K562 (cell line): ENCODE results near the gene MOB3B. TPM values are rescaled to one million over a fixed set of nuclear protein-coding genes. Genes with fewer than 3 reads are reported as not detected.

ENCODE experiments used
- ATAC-seq: fragments of 200-7000 bp; cut with Tn5 transposase; 3 replicates; pipeline ENCODE4 v1.9.1; 2020; ENCODE audit warnings: moderate library complexity
- BruUV-seq: library from RNA; stranded (reverse); fragments of 400-500 nt; replicated peaks from 2 replicates; lab custom pipeline; 2021; lab: Mats Ljungman, UMichigan
- CTCF ChIA-PET: fragments of 300-600 bp; formaldehyde crosslinking; extraction: SDS; loops from one replicate; lab custom pipeline; 2021; ENCODE audit warnings: low intra/inter-chr PET ratio; lab: Yijun Ruan, JAX
- POLR2A ChIA-PET: fragments of 300-600, 350-650 bp; sonication (Branson Sonifier 250); formaldehyde crosslinking; extraction: SDS; loops from one replicate; lab custom pipeline; 2021; ENCODE audit warnings: antibody characterized with exemption, inconsistent platforms; lab: Yijun Ruan, JAX
- DNase-seq, 4 experiments: peaks; one replicate each; pipeline versions ENCODE4 v3.0.0 to v3.0.0-alpha.2; 2011 to 2018; ENCODE audit warnings: low spot score in 3 of 4, mixed read lengths in 3 of 4; ENCODE audit errors: extremely low read depth in 1 of 4
- FAIRE-seq: peaks from 2 replicates; lab custom pipeline; 2011; peaks lifted over from hg19 to GRCh38; lab: Jason Lieb, UNC
- H2AFZ ChIP-seq: 2 replicates; pipeline ENCODE4 v1.6.0; 2011; ENCODE audit warnings: low read depth, low read length, control low read depth, inconsistent platforms
- H3K27ac ChIP-seq: fragments of 200-600 bp; 3 replicates; pipeline ENCODE4 v1.8.0; 2011; ENCODE audit warnings: low read depth, mild to moderate bottlenecking, control low read depth, inconsistent platforms, low read length, moderate library complexity, mixed read lengths; ENCODE audit errors: extremely low read depth
- H3K27me3 ChIP-seq, 2 experiments: fragments of 300-600 bp in 1 of 2; 2 replicates in 1 of 2; 3 replicates in 1 of 2; pipeline versions ENCODE4 v1.6.0 to v1.8.0; 2011; ENCODE audit warnings: inconsistent platforms in 2 of 2, low read length in 2 of 2, mild to moderate bottlenecking in 1 of 2, mixed read lengths in 1 of 2, moderate library complexity in 1 of 2; ENCODE audit not compliant: control insufficient read depth in 2 of 2, insufficient read depth in 2 of 2
- H3K36me3 ChIP-seq: fragments of 300-600 bp; 3 replicates; pipeline ENCODE4 v1.8.0; 2011; ENCODE audit warnings: mild to moderate bottlenecking, low read length, inconsistent platforms; ENCODE audit not compliant: control insufficient read depth, insufficient read depth
- H3K4me1 ChIP-seq, 2 experiments: fragments of 200-600 bp in 1 of 2; replicated peaks in 1 of 2; 2 replicates in 1 of 2; 3 replicates in 1 of 2; pipeline versions ENCODE4 v1.5.1 to v1.8.0; 2011; ENCODE audit warnings: inconsistent platforms in 2 of 2, low read length in 2 of 2, mild to moderate bottlenecking in 1 of 2, mixed read lengths in 1 of 2, moderate library complexity in 1 of 2; ENCODE audit not compliant: control insufficient read depth in 2 of 2, insufficient read depth in 2 of 2
- H3K4me2 ChIP-seq: 2 replicates; pipeline ENCODE4 v1.6.1; 2011; ENCODE audit warnings: low read length, control low read depth, inconsistent platforms, mixed read lengths; ENCODE audit not compliant: insufficient read depth
- H3K4me3 ChIP-seq: fragments of 200-600 bp; sonication (generic), shearing (Covaris generic); 2 replicates; pipeline ENCODE4 v1.5.1; 2016; ENCODE audit warnings: control low read depth, inconsistent platforms
- H3K79me2 ChIP-seq: fragments of 200-600 bp; 3 replicates; pipeline ENCODE4 v1.8.0; 2011; ENCODE audit warnings: low read length, inconsistent platforms; ENCODE audit not compliant: control insufficient read depth, insufficient read depth
- H3K9ac ChIP-seq, 2 experiments: 2 replicates each; pipeline versions ENCODE4 v1.6.0 to v1.6.1; 2011; ENCODE audit warnings: low read depth in 2 of 2, low read length in 2 of 2, control low read depth in 1 of 2, inconsistent platforms in 1 of 2, mild to moderate bottlenecking in 1 of 2, mixed read lengths in 1 of 2; ENCODE audit not compliant: insufficient read depth in 1 of 2
- H3K9me1 ChIP-seq: one replicate; pipeline ENCODE4 v1.6.0; 2011; ENCODE audit warnings: inconsistent platforms, mild to moderate bottlenecking, low read length, moderate library complexity; ENCODE audit not compliant: control insufficient read depth, insufficient read depth
- H3K9me3 ChIP-seq: replicated peaks from 2 replicates; pipeline ENCODE4 v1.5.1; 2011; ENCODE audit warnings: low read depth, low read length, inconsistent platforms; ENCODE audit not compliant: control insufficient read depth, insufficient read depth
- H4K20me1 ChIP-seq: replicated peaks from 2 replicates; pipeline ENCODE4 v1.6.1; 2011; ENCODE audit warnings: low read length, inconsistent platforms, mixed read lengths; ENCODE audit not compliant: control insufficient read depth, insufficient read depth
- CBFA2T3 ChIP-seq: fragments of 450-650 bp; IDR thresholded peaks from 2 replicates; pipeline ENCODE4 v1.6.1; 2017
- FOXA1 ChIP-seq: fragments of 450-650 bp; IDR thresholded peaks from 2 replicates; pipeline ENCODE4 v1.6.1; 2016; ENCODE audit warnings: mild to moderate bottlenecking, borderline replicate concordance
- GATAD2A ChIP-seq: fragments of 450-650 bp; IDR thresholded peaks from 2 replicates; pipeline ENCODE4 v1.6.1; 2017
- HDAC3 ChIP-seq: fragments of 450-650 bp; IDR thresholded peaks from 2 replicates; pipeline ENCODE4 v1.6.1; 2018; ENCODE audit warnings: borderline replicate concordance, mild to moderate bottlenecking, moderate library complexity; ENCODE audit not compliant: partially characterized antibody
- KLF6 ChIP-seq: fragments of 250-450 bp; sonication (Bioruptor Pico); IDR thresholded peaks from 2 replicates; pipeline ENCODE4 v1.4.0; 2020; ENCODE audit warnings: mild to moderate bottlenecking, moderate library complexity, borderline replicate concordance
- MAZ ChIP-seq, 2 experiments: fragments of 450-650 bp in 1 of 2; sonication (generic) in 1 of 2; formaldehyde crosslinking; IDR thresholded peaks in 1 of 2; conservative IDR thresholded peaks in 1 of 2; 2 replicates each; pipeline versions ENCODE4 v1.4.0 to v1.5.0; 2020; ENCODE audit warnings: mild to moderate bottlenecking in 1 of 2, missing genetic modification reagents in 1 of 2
- RBM14 ChIP-seq: fragments of 200-400 bp; formaldehyde crosslinking; IDR thresholded peaks from 2 replicates; pipeline ENCODE4 v1.6.1; 2018; ENCODE audit warnings: low read depth, mild to moderate bottlenecking, low read length, moderate library complexity, borderline replicate concordance; ENCODE audit not compliant: insufficient read depth
- RCOR1 ChIP-seq, 2 experiments: IDR thresholded peaks; 2 replicates each; pipeline ENCODE4 v1.6.1; 2012; ENCODE audit warnings: low read depth in 2 of 2, low read length in 2 of 2, borderline replicate concordance in 1 of 2, improper control_type of control experiment in 1 of 2
- RFX5 ChIP-seq: IDR thresholded peaks from 2 replicates; pipeline ENCODE4 v1.6.1; 2011; ENCODE audit warnings: low read depth, mild to moderate bottlenecking, improper control_type of control experiment, low read length
- WGBS: fragments of 100-300 bp; shearing (Covaris generic); methylation state at CpG from one replicate; pipeline ENCODE4 v1.1.6; 2016; ENCODE audit warnings: low coverage, mixed read lengths; ENCODE audit not compliant: insufficient coverage; ENCODE audit errors: missing lambda C conversion rate; 5-methylcytosine and 5-hydroxymethylcytosine counted together
- in situ Hi-C: fragments of 300-500 bp; cut with MboI; formaldehyde crosslinking; loops from 4 replicates; pipeline ENCODE4 v1.15.0; 2018; ENCODE audit warnings: inconsistent platforms, mixed read lengths
- intact Hi-C: fragments of 100-400 bp; cut with micrococcal nuclease; formaldehyde crosslinking; loops from 2 replicates; pipeline ENCODE4 v1.14.2; 2022
- polyA plus RNA-seq, 8 experiments: library from polyadenylated mRNA; depleted of rRNA in 4 of 8; stranded (reverse) in 5 of 8; unstranded in 3 of 8; fragments of >200 nt; fragmentation: Nextera tagmentation in 2 of 8; fragmentation: Illumina TruSeq in 1 of 8; extraction: Ambion mirVana in 2 of 8; extraction: Trizol in 1 of 8; gene quantifications; 2 replicates each; pipeline versions ENCODE4 v1.2.1 to v1.2.3, GENCODE V29; 2011 to 2014; ENCODE audit warnings: inconsistent platforms in 1 of 8, missing spikeins in 1 of 8
- total RNA-seq, 7 experiments: library from RNA; depleted of rRNA in 6 of 7; stranded (reverse); fragments of >200 nt in 6 of 7; fragmentation: Illumina TruSeq in 2 of 7; extraction: Trizol in 2 of 7; gene quantifications; 2 replicates each; pipeline versions ENCODE4 v1.2.1 to v1.2.3, GENCODE V29; 2011 to 2021; ENCODE audit warnings: low replicate concordance in 1 of 7
- TF ChIP-seq, protein P1 (sequence below): fragments of 250-450 bp; sonication (Bioruptor Pico); IDR thresholded peaks from 2 replicates; pipeline ENCODE4 v1.5.0; 2022; ENCODE audit warnings: mild to moderate bottlenecking

The MOB3B gene
- total and polyA plus RNA-seq, 9 of the 15 experiments (the other 6 are each of a cell fraction or from before 2014, with no cell fraction given): 3.6 to 12.8 (median 7.2) TPM

DNA sequence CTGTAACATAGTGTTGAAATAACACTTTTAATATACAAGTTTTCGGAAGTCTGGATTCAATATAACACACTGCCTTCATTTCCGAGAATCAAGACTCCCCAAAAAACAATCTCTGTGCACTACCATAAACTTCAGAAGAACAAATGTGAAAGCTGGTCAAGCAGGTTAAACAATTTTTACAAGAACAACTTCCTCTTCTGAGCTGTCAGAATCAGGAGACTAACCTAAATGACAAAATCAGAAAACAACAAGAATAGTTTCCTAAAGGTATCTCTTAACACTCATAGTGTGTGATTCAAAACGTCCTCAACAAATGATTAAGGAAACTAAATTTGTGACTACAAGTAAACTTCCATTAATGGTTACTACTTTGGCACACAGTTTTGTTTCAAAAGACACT, 32.1 kb upstream of the MOB3B start:
- no peak overlapping the region for H3K4me2 ChIP-seq
- in situ Hi-C loops: no loop called here

More for the DNA sequence above, 32.1 kb upstream of the MOB3B start:
- Histone ChIP-seq H3K9me1 (no peaks in the 10 kb centered on the region), H4K20me1 (no peaks in the 10 kb centered on the region), H3K9me3 (no peaks in the 10 kb centered on the region), H3K9ac (no peak overlapping the region), H3K79me2 (no peaks in the 10 kb centered on the region), H3K4me3 (no peak overlapping the region), H3K36me3 (0 out of 3 replicates have a peak, but pooled peaks cover 2% of the 10 kb centered on the region), H3K27ac (no peak overlapping the region), H2AFZ (no peak overlapping the region), H3K4me1 (no peaks in the 10 kb centered on the region), H3K27me3 (no peaks in the 10 kb centered on the region)
- WGBS: 71% methylated on average over 3 of the region's 3 CpGs
- no peak for ATAC-seq
- intact Hi-C loops: no loop called here
- no peak for DNase-seq
- TF ChIP-seq RBM14: no peak
- no peak for TF ChIP-seq FOXA1
- TF ChIP-seq RCOR1 (IDR thresholded peaks at IDR 0.05; ENCODE audit: borderline replicate concordance in 1 of 2, low read depth in 2 of 2, low read length in 2 of 2): no peak
- TF ChIP-seq, protein P1, sequence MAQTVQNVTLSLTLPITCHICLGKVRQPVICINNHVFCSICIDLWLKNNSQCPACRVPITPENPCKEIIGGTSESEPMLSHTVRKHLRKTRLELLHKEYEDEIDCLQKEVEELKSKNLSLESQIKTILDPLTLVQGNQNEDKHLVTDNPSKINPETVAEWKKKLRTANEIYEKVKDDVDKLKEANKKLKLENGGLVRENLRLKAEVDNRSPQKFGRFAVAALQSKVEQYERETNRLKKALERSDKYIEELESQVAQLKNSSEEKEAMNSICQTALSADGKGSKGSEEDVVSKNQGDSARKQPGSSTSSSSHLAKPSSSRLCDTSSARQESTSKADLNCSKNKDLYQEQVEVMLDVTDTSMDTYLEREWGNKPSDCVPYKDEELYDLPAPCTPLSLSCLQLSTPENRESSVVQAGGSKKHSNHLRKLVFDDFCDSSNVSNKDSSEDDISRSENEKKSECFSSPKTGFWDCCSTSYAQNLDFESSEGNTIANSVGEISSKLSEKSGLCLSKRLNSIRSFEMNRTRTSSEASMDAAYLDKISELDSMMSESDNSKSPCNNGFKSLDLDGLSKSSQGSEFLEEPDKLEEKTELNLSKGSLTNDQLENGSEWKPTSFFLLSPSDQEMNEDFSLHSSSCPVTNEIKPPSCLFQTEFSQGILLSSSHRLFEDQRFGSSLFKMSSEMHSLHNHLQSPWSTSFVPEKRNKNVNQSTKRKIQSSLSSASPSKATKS: no peak
- no peak for TF ChIP-seq MAZ (CRISPR knock-in tag; conservative IDR thresholded peaks at IDR 0.05 in 1 of 2, IDR thresholded peaks at IDR 0.05 in 1 of 2)
- TF ChIP-seq CBFA2T3: no peak
- TF ChIP-seq GATAD2A: no peak
- no peak for TF ChIP-seq HDAC3
- no peak for TF ChIP-seq RFX5
- no peak for TF ChIP-seq KLF6 (CRISPR knock-in tag)
- CTCF ChIA-PET: no interaction called here
- no TSS peak for BruUV-seq
- POLR2A ChIA-PET: no interaction called here
- no peak for FAIRE-seq
